H1 (cell line): Measurements from ENCODE around the gene UBE2V1. TPM values are rescaled to one million over a fixed set of nuclear protein-coding genes. Genes with fewer than 3 reads are reported as not detected.

Experiments
- CHD2 ChIP-seq: IDR thresholded peaks from 2 replicates; pipeline ENCODE4 v1.6.1; 2012; ENCODE audit warnings: low read length, improper control_type of control experiment
- CHD7 ChIP-seq: fragments of 300-600 bp; sonication (generic); IDR thresholded peaks from 2 replicates; pipeline ENCODE4 v1.7.1; 2012; ENCODE audit warnings: low read length, moderate library complexity, mild to moderate bottlenecking, inconsistent platforms; ENCODE audit not compliant: insufficient replicate concordance
- JUN ChIP-seq: IDR thresholded peaks from 2 replicates; pipeline ENCODE4 v1.6.1; 2011; ENCODE audit warnings: low read depth, mild to moderate bottlenecking, improper control_type of control experiment, low read length
- polyA plus RNA-seq, 7 experiments: library from polyadenylated mRNA; depleted of rRNA in 3 of 7; stranded (reverse) in 5 of 7; unstranded in 2 of 7; fragments of >200 nt in 5 of 7; fragments of 200-250 nt in 2 of 7; gene quantifications; 1 replicate in 5 of 7; 2 replicates in 1 of 7; 4 replicates in 1 of 7; pipeline versions ENCODE4 v1.2.1 to v1.2.3, GENCODE V29; 2011 to 2013; ENCODE audit warnings: missing spikeins in 2 of 7, mixed read lengths in 2 of 7
- total RNA-seq: library from RNA; stranded (reverse); fragmentation: NEBNext Ultra II Directional; extraction: Animal tissue kit (Norgen Biotek cat#: 25700); gene quantifications from 2 replicates; pipeline ENCODE4 v1.2.1, GENCODE V29; 2021

Gene UBE2V1
- total and polyA plus RNA-seq, 2 of the 8 experiments (the other 6 are each of a cell fraction or from before 2014, with no cell fraction given), result 141 to 184 TPM

- no peak for TF ChIP-seq CHD7
- TF ChIP-seq JUN, result no peak
- TF ChIP-seq CHD2, result no peak
Observed at GRCh38 chr20:50050214-50050613, 62.7 kb downstream of the UBE2V1 start (continued).
